Brain microvascular endothelial cell (primary cell): ENCODE data around the gene PCA3.

Experiments
- DNase-seq: peaks from one replicate; pipeline ENCODE4 v3.0.0-alpha.2; 2020
- H3K27ac ChIP-seq: fragments of 250-450 bp; sonication (Bioruptor Pico); 2 replicates; pipeline ENCODE4 v1.5.1; 2020; ENCODE audit warnings: mild to moderate bottlenecking, moderate library complexity
- H3K27me3 ChIP-seq: fragments of 250-450 bp; sonication (Bioruptor Pico); replicated peaks from 2 replicates; pipeline ENCODE4 v1.5.1; 2020; ENCODE audit warnings: mild to moderate bottlenecking
- H3K36me3 ChIP-seq: fragments of 250-450 bp; sonication (Bioruptor Pico); replicated peaks from 2 replicates; pipeline ENCODE4 v1.5.1; 2020; ENCODE audit warnings: mild to moderate bottlenecking
- H3K4me3 ChIP-seq: 2 replicates; pipeline ENCODE4 v1.5.1; 2011; ENCODE audit warnings: low read depth, mild to moderate bottlenecking, control low read depth, low read length, moderate library complexity
- in situ Hi-C: cut with HindIII; loops from 2 replicates; pipeline ENCODE4 v1.10.0; 2017; ENCODE audit warnings: low sequenced_read_pairs, low pct_ligation_motif_present
- TF ChIP-seq, protein P1 (sequence below): IDR thresholded peaks from 2 replicates; pipeline ENCODE4 v1.5.1; 2011; ENCODE audit warnings: low read depth, mild to moderate bottlenecking, moderate library complexity, low read length, control low read depth, inconsistent platforms; ENCODE audit errors: missing control alignments

PCA3 gene

GRCh38 chr9:76820431-76820830, 56.2 kb downstream of the PCA3 start:
- no peak for DNase-seq
- TF ChIP-seq, protein P1, sequence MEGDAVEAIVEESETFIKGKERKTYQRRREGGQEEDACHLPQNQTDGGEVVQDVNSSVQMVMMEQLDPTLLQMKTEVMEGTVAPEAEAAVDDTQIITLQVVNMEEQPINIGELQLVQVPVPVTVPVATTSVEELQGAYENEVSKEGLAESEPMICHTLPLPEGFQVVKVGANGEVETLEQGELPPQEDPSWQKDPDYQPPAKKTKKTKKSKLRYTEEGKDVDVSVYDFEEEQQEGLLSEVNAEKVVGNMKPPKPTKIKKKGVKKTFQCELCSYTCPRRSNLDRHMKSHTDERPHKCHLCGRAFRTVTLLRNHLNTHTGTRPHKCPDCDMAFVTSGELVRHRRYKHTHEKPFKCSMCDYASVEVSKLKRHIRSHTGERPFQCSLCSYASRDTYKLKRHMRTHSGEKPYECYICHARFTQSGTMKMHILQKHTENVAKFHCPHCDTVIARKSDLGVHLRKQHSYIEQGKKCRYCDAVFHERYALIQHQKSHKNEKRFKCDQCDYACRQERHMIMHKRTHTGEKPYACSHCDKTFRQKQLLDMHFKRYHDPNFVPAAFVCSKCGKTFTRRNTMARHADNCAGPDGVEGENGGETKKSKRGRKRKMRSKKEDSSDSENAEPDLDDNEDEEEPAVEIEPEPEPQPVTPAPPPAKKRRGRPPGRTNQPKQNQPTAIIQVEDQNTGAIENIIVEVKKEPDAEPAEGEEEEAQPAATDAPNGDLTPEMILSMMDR, result no peak

DNA sequence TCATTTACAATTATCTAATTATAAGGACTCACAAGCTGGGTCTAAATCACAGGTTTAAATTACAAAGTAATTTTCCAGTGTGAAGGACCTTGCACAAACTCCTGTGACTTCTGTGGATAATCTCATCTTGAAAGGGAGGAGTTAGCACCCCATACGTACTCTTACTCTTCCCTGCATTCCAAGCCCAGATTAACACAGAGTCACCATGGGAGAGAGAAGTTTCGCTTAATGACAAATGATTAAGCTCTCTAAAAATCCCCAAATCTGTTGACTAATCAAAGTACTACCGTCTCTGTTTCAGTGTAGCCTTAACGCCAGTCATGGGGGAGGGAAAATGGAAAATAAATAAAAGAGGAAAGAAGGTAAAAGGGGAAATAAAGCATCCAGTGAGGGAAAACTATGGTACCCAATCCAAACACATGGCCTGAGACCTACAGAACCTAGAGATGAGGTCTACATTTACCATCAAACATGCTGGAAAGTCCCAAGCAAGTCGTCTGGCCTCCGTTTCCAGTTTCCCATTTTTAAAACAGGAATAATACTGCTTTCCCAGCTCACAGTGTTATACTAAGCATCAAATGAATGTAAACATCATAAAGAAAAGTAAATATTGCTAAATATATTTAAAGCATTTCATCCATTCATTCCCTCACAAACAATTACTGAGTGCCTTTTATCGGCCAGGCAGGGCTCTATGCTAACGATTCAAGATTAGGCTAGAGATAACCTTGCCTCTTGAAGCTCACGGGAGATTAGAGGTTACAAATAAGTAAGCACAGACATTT, 63.2 kb downstream of the PCA3 start:
- no peak for DNase-seq
- no peak overlapping the region for H3K27ac ChIP-seq
- TF ChIP-seq, protein P1, result no peak
- no peaks in the 10 kb centered on the region for H3K27me3 ChIP-seq
- H3K36me3 ChIP-seq, result no peaks in the 10 kb centered on the region
- in situ Hi-C loops, result no loop called here
- no peak overlapping the region for H3K4me3 ChIP-seq

More at GRCh38 chr9:76820431-76820830, 56.2 kb downstream of the PCA3 start:
- in situ Hi-C loops, result no loop called here
- H3K4me3 ChIP-seq, result no peak overlapping the region
- H3K36me3 ChIP-seq, result no peaks in the 10 kb centered on the region
- no peaks in the 10 kb centered on the region for H3K27me3 ChIP-seq
- no peak overlapping the region for H3K27ac ChIP-seq

GRCh38 chr9:76828447-76828846, 64.2 kb downstream of the PCA3 start:
- TF ChIP-seq, protein P1, result no peak
- Histone ChIP-seq H3K36me3 (no peaks in the 10 kb centered on the region), H3K27ac (no peak overlapping the region), H3K27me3 (no peaks in the 10 kb centered on the region), H3K4me3 (no peak overlapping the region)
- in situ Hi-C loops, result no loop called here
- DNase-seq, result no peak

DNA sequence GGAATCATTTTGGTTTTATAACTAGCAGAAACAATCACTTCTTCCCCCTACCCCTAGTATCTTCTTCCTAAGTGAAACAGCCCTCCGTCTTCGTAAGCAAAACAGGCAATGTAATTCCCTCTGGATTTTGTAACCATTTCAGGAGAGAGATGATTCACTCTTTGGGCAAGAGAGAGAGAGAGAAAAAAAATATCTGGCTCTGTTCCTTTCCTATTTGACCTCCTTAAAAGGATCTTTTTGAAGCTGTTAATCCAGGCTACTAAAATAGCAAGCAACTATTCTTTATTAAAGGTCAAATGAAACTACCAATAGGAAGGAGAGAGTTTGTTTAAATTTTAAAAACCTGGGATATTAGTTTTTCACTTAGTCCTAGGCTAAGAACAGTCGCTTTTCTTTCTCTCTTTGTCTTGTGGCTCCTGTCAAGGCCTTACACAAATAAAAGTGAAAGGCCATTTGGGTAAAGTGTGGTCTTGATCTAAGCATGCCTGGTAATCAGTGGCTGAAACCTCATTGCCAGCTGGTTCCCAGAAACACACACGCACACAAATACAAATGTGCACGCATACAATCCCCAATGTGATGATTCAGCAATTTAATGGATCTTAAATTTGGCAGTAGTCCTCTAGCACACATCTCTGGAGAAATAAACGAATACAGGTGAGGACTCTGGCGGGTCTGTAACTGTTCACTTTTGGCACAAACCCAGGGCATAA, 71.5 kb downstream of the PCA3 start:
- no peak overlapping the region for H3K4me3 ChIP-seq
- no peaks in the 10 kb centered on the region for H3K27me3 ChIP-seq
- TF ChIP-seq, protein P1, result no peak
- peak overlapping the region; percentile 61 for H3K27ac ChIP-seq
- DNase-seq, result peak; percentile 38
- in situ Hi-C loops, result no loop called here
- H3K36me3 ChIP-seq, result no peaks in the 10 kb centered on the region
